ENCODE measurements around the gene XRCC3. TPM values are rescaled to one million over a fixed set of nuclear protein-coding genes. Genes with fewer than 3 reads are reported as not detected.

The XRCC3 gene
- total RNA-seq, 1 experiment from 2014 or later, result 36.8 TPM

- H3K36me3 ChIP-seq (ENCODE audit: control insufficient read depth, insufficient read depth, low read length), result no peaks in the 10 kb centered on the region
- CTCF ChIA-PET, result no interaction called here
- ATAC-seq (no peak), DNase-seq (ENCODE audit: low read depth, low spot score) (no peak)
- intact Hi-C loops (cut with micrococcal nuclease; ENCODE audit: unreplicated experiment), result no loop called here
- POLR2A ChIA-PET, result no interaction called here
- no peak for TF ChIP-seq POLR2AphosphoS5 (IDR thresholded peaks at IDR 0.05; ENCODE audit: low read depth, low read length)
- TF ChIP-seq TCF7L2 (IDR thresholded peaks at IDR 0.05; ENCODE audit: low read depth, low read length), result no peak
- no peak for TF ChIP-seq REST (IDR thresholded peaks at IDR 0.05; ENCODE audit: insufficient read depth in 1 of 2, low read depth in 2 of 2, low read length in 1 of 2)
- no peak for TF ChIP-seq CTCF (IDR thresholded peaks at IDR 0.05)
- TF ChIP-seq SIN3A (IDR thresholded peaks at IDR 0.05; ENCODE audit: borderline replicate concordance, insufficient read depth, low read depth, low read length), result no peak
- H3K4me3 ChIP-seq (ENCODE audit: low read depth in 2 of 2, low read length in 2 of 2), result no peak overlapping the region
- in situ Hi-C loops (cut with HindIII; ENCODE audit: low pct_unique_long_range_greater_than_20kb, low sequenced_read_pairs), result no loop called here
- no peaks in the 10 kb centered on the region for H3K9me3 ChIP-seq (ENCODE audit: control insufficient read depth, insufficient read depth, low read depth, low read length)
- no peak overlapping the region for H3K27ac ChIP-seq (ENCODE audit: low read length)
- no peaks in the 10 kb centered on the region for H3K4me1 ChIP-seq (ENCODE audit: control insufficient read depth, insufficient read depth, low read length)
- no TSS peak for BruUV-seq (replicated peaks)
- no peaks in the 10 kb centered on the region for H3K27me3 ChIP-seq (ENCODE audit: control insufficient read depth, insufficient read depth, low read length)
These were observed 25.9 kb upstream of the XRCC3 start for GRCh38 chr14:103740991-103741689.

- no peak for DNase-seq (ENCODE audit: low read depth, low spot score)
- Histone ChIP-seq H3K27me3 (ENCODE audit: control insufficient read depth, insufficient read depth, low read length) (no peaks in the 10 kb centered on the region), H3K36me3 (ENCODE audit: control insufficient read depth, insufficient read depth, low read length) (no peaks in the 10 kb centered on the region), H3K4me3 (ENCODE audit: low read depth in 2 of 2, low read length in 2 of 2) (no peak overlapping the region), H3K9me3 (ENCODE audit: control insufficient read depth, insufficient read depth, low read depth, low read length) (no peaks in the 10 kb centered on the region), H3K4me1 (ENCODE audit: control insufficient read depth, insufficient read depth, low read length) (no peaks in the 10 kb centered on the region), H3K27ac (ENCODE audit: low read length) (no peak overlapping the region)
- POLR2A ChIA-PET, result no interaction called here
- CTCF ChIA-PET, result interaction anchor here (0.6 kb wide), 1 partner anchor 49 kb away, joined by 3 read pairs; no protein-coding TSS in a partner anchor
- TF ChIP-seq POLR2AphosphoS5 (IDR thresholded peaks at IDR 0.05; ENCODE audit: low read depth, low read length) (no peak), REST (IDR thresholded peaks at IDR 0.05; ENCODE audit: insufficient read depth in 1 of 2, low read depth in 2 of 2, low read length in 1 of 2) (no peak), TCF7L2 (IDR thresholded peaks at IDR 0.05; ENCODE audit: low read depth, low read length) (no peak), SIN3A (IDR thresholded peaks at IDR 0.05; ENCODE audit: borderline replicate concordance, insufficient read depth, low read depth, low read length) (no peak), CTCF (IDR thresholded peaks at IDR 0.05) (no peak)
- intact Hi-C loops (cut with micrococcal nuclease; ENCODE audit: unreplicated experiment), result no loop called here
- ATAC-seq, result no peak
- BruUV-seq (replicated peaks), result no TSS peak
- in situ Hi-C loops (cut with HindIII; ENCODE audit: low pct_unique_long_range_greater_than_20kb, low sequenced_read_pairs), result no loop called here
These were observed 24.7 kb upstream of the XRCC3 start for GRCh38 chr14:103739793-103740501.

Data from Panc1 (cell line).